ENCODE results near the gene C1QTNF2.

Gene C1QTNF2

GRCh38 chr5:160371294-160371693 is 868 bp upstream of the C1QTNF2 start:
- DNase-seq, result no peak

GRCh38 chr5:160370713-160371034 is 248 bp upstream of the C1QTNF2 start:
- no peak for DNase-seq

GRCh38 chr5:160367885-160368284 is 2.5 kb downstream of the C1QTNF2 start:
- no peak for DNase-seq

GRCh38 chr5:160367261-160367660 is 3.2 kb downstream of the C1QTNF2 start:
- no peak for DNase-seq

- DNase-seq, result no peak
Measured at GRCh38 chr5:160366230-160366629, 4.2 kb downstream of the C1QTNF2 start.

GRCh38 chr5:160363660-160364395 is 6.6 kb downstream of the C1QTNF2 start:
- no peak for DNase-seq

- no peak for DNase-seq
Measured at GRCh38 chr5:160363211-160363610, 7.2 kb downstream of the C1QTNF2 start.

- no peak for DNase-seq
Measured at GRCh38 chr5:160361624-160362228, 8.7 kb downstream of the C1QTNF2 start.

GRCh38 chr5:160360310-160360709 is 10.1 kb downstream of the C1QTNF2 start:
- no peak for DNase-seq

- DNase-seq, result no peak
Measured at GRCh38 chr5:160359816-160360215, 10.6 kb downstream of the C1QTNF2 start.

- DNase-seq, result no peak
Measured at GRCh38 chr5:160359242-160359641, 11.2 kb downstream of the C1QTNF2 start.

GRCh38 chr5:160357861-160358411 is 12.5 kb downstream of the C1QTNF2 start:
- DNase-seq, result no peak

GRCh38 chr5:160357394-160357793 is 13.0 kb downstream of the C1QTNF2 start:
- DNase-seq, result no peak

- DNase-seq, result no peak
Measured at GRCh38 chr5:160356550-160357347, 13.7 kb downstream of the C1QTNF2 start.

GRCh38 chr5:160354666-160355065 is 15.8 kb downstream of the C1QTNF2 start:
- no peak for DNase-seq

- DNase-seq, result no peak
Measured at GRCh38 chr5:160353379-160353778, 17.0 kb downstream of the C1QTNF2 start.

GRCh38 chr5:160352308-160352707 is 18.1 kb downstream of the C1QTNF2 start:
- DNase-seq, result no peak

GRCh38 chr5:160349935-160350303 is 20.5 kb downstream of the C1QTNF2 start:
- DNase-seq, result no peak

- DNase-seq, result no peak
Measured at GRCh38 chr5:160349249-160349934, 21.0 kb downstream of the C1QTNF2 start.

- DNase-seq, result no peak
Measured at GRCh38 chr5:160348080-160348479, 22.3 kb downstream of the C1QTNF2 start.

GRCh38 chr5:160347448-160347847 is 23.0 kb downstream of the C1QTNF2 start:
- DNase-seq, result no peak

GRCh38 chr5:160342413-160342941 is 27.9 kb downstream of the C1QTNF2 start:
- peak in 1 of 2 donors; percentile 6 for DNase-seq

All from inflammatory macrophage treated with lipopolysaccharide for 1 hour (primary cell).